A673 (cell line): Measurements from ENCODE around the gene MACROD1. TPM values are rescaled to one million over a fixed set of nuclear protein-coding genes. Genes with fewer than 3 reads are reported as not detected.
"Not testable (repeated sequence)": the region's sequence is repeated elsewhere in the genome, so short reads cannot be mapped to it uniquely, and the experiment has no call there.

Experiments
- BruUV-seq: library from RNA; stranded (reverse); fragments of 400-500 nt; replicated peaks from 2 replicates; lab custom pipeline; 2021; lab: Mats Ljungman, UMichigan
- CTCF ChIA-PET: fragments of 300-600 bp; sonication (Branson Sonifier 250); formaldehyde crosslinking; loops from one replicate; lab custom pipeline; 2022; ENCODE audit warnings: antibody characterized with exemption; lab: Charles Lee
- POLR2A ChIA-PET: fragments of 300-600 bp; sonication (Branson Sonifier 250); formaldehyde crosslinking; loops from one replicate; lab custom pipeline; 2022; ENCODE audit warnings: antibody characterized with exemption; ENCODE audit not compliant: low non-redundant PET; lab: Charles Lee
- DNase-seq: peaks from one replicate; pipeline ENCODE4 v3.0.0-alpha.2; 2015; ENCODE audit warnings: low spot score
- H3K27ac ChIP-seq: fragments of 200-600 bp; sonication (generic); 2 replicates; pipeline ENCODE4 v1.5.1; 2016; ENCODE audit warnings: mixed run types, low read depth, mild to moderate bottlenecking, mixed read lengths, antibody characterized with exemption, low read length; ENCODE audit not compliant: poor library complexity, severe bottlenecking
- H3K27me3 ChIP-seq: fragments of 200-600 bp; sonication (generic); replicated peaks from 2 replicates; pipeline ENCODE4 v1.6.1; 2017; ENCODE audit warnings: mixed run types, low read depth, mild to moderate bottlenecking, mixed read lengths, antibody characterized with exemption, low read length; ENCODE audit not compliant: insufficient read depth, poor library complexity
- H3K36me3 ChIP-seq: fragments of 200-600 bp; sonication (generic); 2 replicates; pipeline ENCODE4 v1.6.1; 2016; ENCODE audit warnings: mixed run types, mild to moderate bottlenecking, mixed read lengths, antibody characterized with exemption, low read length; ENCODE audit not compliant: insufficient read depth, poor library complexity, severe bottlenecking
- H3K4me1 ChIP-seq: fragments of 200-600 bp; sonication (generic); 2 replicates; pipeline ENCODE4 v1.6.1; 2017; ENCODE audit warnings: mixed run types, mild to moderate bottlenecking, mixed read lengths, antibody characterized with exemption, low read length; ENCODE audit not compliant: insufficient read depth, poor library complexity, severe bottlenecking
- H3K4me3 ChIP-seq: fragments of 200-600 bp; sonication (generic); 2 replicates; pipeline ENCODE4 v1.5.1; 2016; ENCODE audit warnings: low read depth, mixed run types, mild to moderate bottlenecking, mixed read lengths, low read length; ENCODE audit not compliant: poor library complexity, severe bottlenecking
- H3K9me3 ChIP-seq: fragments of 200-600 bp; sonication (generic); 2 replicates; pipeline ENCODE4 v1.6.1; 2016; ENCODE audit warnings: mixed run types, low read depth, mild to moderate bottlenecking, mixed read lengths, antibody characterized with exemption, low read length; ENCODE audit not compliant: poor library complexity, severe bottlenecking
- EZH2 ChIP-seq: fragments of 200-600 bp; sonication (generic); IDR thresholded peaks from 2 replicates; pipeline ENCODE4 v1.6.1; 2017; ENCODE audit warnings: borderline replicate concordance, low read depth, mild to moderate bottlenecking, mixed read lengths, antibody characterized with exemption, low read length; ENCODE audit not compliant: poor library complexity, severe bottlenecking
- intact Hi-C: fragments of 100-400 bp; cut with micrococcal nuclease; formaldehyde crosslinking; loops from one replicate; pipeline ENCODE4 v1.10.0; 2022; ENCODE audit not compliant: unreplicated experiment
- total RNA-seq: library from RNA; stranded (reverse); gene quantifications from 2 replicates; pipeline ENCODE4 v1.2.3, GENCODE V29; 2021
- TF ChIP-seq, protein P1 (sequence below): fragments of 300-800, 200-600 bp; sonication (generic); conservative IDR thresholded peaks from 2 replicates; pipeline ENCODE4 v1.5.1; 2017; ENCODE audit warnings: low read depth, mild to moderate bottlenecking, antibody characterized with exemption, low read length, moderate library complexity, mixed read lengths

MACROD1 gene
- total RNA-seq, 1 experiment from 2014 or later = 28.7 TPM

DNA sequence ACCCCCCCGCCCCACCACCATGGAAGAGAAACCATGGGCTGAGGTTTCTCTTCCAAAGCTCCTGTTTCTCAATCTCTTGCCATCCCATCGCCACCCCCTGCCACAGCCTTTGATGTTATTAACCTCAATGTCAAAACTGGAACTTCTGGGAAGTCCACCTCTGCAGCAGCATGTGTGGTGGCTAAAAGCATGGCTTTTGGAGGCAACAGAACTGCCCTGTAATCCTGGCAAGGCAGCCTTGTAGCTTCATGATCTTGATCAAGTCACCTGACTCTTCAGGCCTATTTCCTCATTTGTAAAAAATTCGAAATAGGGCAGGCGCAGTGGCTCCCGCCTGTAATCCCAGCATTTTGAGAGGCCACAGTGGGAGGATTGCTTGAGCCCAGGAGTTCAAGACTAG, 195.0 kb downstream of the MACROD1 start:
- H3K36me3 ChIP-seq = peaks cover 1% of the 10 kb centered on the region
- H3K4me3 ChIP-seq = no peak overlapping the region
- peaks cover 2% of the 10 kb centered on the region for H3K4me1 ChIP-seq
- DNase-seq = no peak
- ChIA-PET CTCF (no interaction called here), POLR2A (no interaction called here)
- no peaks in the 10 kb centered on the region for H3K9me3 ChIP-seq
- no TSS peak for BruUV-seq
- no peak overlapping the region for H3K27ac ChIP-seq
- intact Hi-C loops = loop anchor here (10.0 kb wide), 1 partner anchor 136 kb away; the partner anchor contains the start of gene MARK2
- no peak for TF ChIP-seq EZH2
- H3K27me3 ChIP-seq = no peaks in the 10 kb centered on the region

DNA sequence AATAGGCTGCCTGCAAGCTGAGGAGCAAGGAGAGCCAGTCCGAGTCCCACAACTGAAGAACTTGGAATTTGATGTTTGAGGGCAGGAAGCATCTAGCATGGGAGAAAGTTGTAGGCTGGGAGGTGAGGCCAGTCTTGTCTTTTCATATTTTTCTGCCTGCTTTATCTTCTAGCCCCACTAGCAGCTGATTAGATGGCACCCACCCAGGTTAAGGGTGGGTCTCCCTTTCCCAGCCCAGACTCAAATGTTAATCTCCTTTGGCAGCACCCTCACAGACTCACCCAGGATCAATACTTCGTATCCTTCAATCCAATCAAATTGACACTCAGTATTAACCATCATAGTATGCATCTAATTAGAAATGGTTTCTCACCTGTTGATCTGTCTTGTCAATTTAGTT, 196.5 kb downstream of the MACROD1 start:
- BruUV-seq = no TSS peak
- no peak for DNase-seq
- CTCF ChIA-PET = no interaction called here
- no peaks in the 10 kb centered on the region for H3K36me3 ChIP-seq
- intact Hi-C loops = no loop called here
- H3K4me3 ChIP-seq = no peak overlapping the region
- no peak overlapping the region for H3K27ac ChIP-seq
- POLR2A ChIA-PET = no interaction called here
- TF ChIP-seq EZH2 = no peak
- TF ChIP-seq, protein P1, sequence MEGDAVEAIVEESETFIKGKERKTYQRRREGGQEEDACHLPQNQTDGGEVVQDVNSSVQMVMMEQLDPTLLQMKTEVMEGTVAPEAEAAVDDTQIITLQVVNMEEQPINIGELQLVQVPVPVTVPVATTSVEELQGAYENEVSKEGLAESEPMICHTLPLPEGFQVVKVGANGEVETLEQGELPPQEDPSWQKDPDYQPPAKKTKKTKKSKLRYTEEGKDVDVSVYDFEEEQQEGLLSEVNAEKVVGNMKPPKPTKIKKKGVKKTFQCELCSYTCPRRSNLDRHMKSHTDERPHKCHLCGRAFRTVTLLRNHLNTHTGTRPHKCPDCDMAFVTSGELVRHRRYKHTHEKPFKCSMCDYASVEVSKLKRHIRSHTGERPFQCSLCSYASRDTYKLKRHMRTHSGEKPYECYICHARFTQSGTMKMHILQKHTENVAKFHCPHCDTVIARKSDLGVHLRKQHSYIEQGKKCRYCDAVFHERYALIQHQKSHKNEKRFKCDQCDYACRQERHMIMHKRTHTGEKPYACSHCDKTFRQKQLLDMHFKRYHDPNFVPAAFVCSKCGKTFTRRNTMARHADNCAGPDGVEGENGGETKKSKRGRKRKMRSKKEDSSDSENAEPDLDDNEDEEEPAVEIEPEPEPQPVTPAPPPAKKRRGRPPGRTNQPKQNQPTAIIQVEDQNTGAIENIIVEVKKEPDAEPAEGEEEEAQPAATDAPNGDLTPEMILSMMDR = no peak
- H3K27me3 ChIP-seq = no peaks in the 10 kb centered on the region
- no peaks in the 10 kb centered on the region for H3K4me1 ChIP-seq
- H3K9me3 ChIP-seq = no peaks in the 10 kb centered on the region

DNA sequence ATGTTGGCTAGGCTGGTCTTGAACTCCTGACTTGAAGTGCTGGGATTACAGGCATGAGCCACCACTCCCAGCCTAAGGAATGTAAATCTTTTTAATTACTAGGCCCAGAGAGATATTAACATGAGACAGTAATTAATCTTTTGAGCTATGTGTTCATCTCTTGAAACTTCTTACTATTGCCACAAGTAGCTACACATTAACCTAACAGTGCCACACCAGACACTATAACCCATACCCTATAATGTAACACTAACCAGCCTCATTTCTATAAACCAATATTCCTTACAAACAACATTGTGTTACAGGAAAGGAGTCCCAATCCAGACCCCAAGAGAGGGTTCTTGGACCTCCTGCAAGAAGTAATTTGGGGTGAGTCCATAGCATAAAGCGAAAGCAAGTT, 199.5 kb downstream of the MACROD1 start:
- CTCF ChIA-PET = no interaction called here
- BruUV-seq = no TSS peak
- intact Hi-C loops = no loop called here

DNA sequence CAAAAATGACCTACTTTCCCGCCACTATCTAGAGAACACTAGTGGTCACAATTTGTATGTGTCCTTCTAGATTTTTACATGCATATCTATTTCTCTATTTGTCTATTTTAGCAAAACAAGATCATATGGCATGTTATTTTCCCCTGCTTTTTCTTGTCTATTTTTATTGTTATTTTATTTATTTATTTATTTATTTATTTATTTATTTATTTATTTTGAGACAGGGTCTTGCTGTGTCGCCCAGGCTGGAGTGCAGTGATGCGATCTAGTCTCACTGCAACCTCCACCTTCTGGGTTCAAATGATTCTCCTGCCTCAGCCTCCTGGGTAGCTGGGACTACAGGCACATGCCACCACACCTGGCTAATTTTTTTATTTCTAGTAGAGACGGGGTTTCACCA, 202.0 kb downstream of the MACROD1 start:
- H3K27me3 ChIP-seq, intact Hi-C loops, H3K27ac ChIP-seq, H3K4me3 ChIP-seq, CTCF ChIA-PET, H3K9me3 ChIP-seq, POLR2A ChIA-PET, H3K36me3 ChIP-seq, BruUV-seq, DNase-seq: not testable (repeated sequence)
- peaks cover 16% of the 10 kb centered on the region for H3K4me1 ChIP-seq

More for the DNA sequence above, 199.5 kb downstream of the MACROD1 start:
- Histone ChIP-seq H3K4me1 (peaks cover 11% of the 10 kb centered on the region), H3K4me3 (no peak overlapping the region), H3K27ac (no peak overlapping the region), H3K27me3 (no peaks in the 10 kb centered on the region), H3K9me3 (no peaks in the 10 kb centered on the region), H3K36me3 (no peaks in the 10 kb centered on the region)
- TF ChIP-seq, protein P1 = no peak
- TF ChIP-seq EZH2 = no peak
- DNase-seq = no peak
- POLR2A ChIA-PET = interaction anchor here (0.6 kb wide), 1 partner anchor 50 kb away, joined by 4 read pairs; the partner anchor contains the start of gene RCOR2
